Epithelial cell of esophagus (primary cell): ENCODE data around the gene CCDC3.
A peak's percentile ranks its signal among the peaks of the same experiment; 100 is the strongest.

Experiments
- DNase-seq: peaks from one replicate; pipeline ENCODE4 v3.0.0; 2010; ENCODE audit warnings: low read depth
- H3K4me3 ChIP-seq: 2 replicates; pipeline ENCODE4 v1.5.1; 2011; ENCODE audit warnings: mild to moderate bottlenecking, low read length, control low read depth
- TF ChIP-seq, protein P1 (sequence below): IDR thresholded peaks from 2 replicates; pipeline ENCODE4 v1.5.1; 2011; ENCODE audit warnings: low read depth, mild to moderate bottlenecking, low read length, control low read depth, inconsistent platforms; ENCODE audit not compliant: insufficient read depth; ENCODE audit errors: missing control alignments

Gene CCDC3

DNA sequence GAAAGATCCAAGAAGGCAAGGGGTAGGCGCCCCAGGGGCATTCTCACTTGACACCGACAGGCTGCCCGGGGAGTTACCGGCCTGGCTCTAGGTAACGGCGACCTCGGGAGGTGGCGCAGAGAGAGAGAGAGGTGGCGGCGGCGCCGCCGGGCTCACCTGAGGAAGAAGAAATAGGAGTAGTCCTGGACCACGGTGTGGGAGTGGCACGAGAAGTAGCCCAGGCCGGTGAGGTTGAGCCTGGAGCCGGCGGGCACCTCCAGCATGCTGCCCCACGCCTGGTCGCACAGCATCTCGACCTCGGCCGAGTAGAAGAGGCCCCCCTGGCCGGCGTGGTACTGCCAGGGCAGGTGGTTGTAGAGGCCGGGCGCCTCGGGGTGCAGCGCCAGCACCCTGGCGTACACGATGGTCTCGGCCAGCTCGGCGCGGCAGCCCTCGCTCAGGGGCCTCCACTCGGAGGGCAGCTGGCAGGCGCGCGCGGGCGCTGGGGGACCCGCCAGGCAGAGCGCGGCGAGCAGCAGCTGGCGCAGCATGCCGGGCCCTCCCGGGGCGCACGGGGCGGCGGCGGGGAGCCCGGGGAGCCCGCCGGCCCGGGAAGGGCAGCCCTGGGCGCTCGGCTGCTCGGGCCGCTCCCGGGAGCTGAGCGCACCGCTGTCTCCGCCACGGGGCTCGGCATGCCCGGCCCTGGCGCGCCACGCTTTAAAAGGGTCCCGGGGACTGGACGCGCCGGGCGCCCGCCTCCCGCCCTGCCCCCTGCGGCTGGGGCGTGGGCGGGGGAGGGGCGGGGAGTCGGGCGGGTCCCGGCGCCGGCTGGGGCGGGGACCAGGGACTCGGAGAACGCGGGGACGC, at the start of gene CCDC3:
CCDC3 (minus strand) TSS at position 673 of the 846 bp plus-strand sequence; CDS start at position 530, 143 bp downstream.
- peak; percentile 23 for DNase-seq
- peak within 1 kb of the TSS; percentile 44 for H3K4me3 ChIP-seq
- TF ChIP-seq, protein P1, sequence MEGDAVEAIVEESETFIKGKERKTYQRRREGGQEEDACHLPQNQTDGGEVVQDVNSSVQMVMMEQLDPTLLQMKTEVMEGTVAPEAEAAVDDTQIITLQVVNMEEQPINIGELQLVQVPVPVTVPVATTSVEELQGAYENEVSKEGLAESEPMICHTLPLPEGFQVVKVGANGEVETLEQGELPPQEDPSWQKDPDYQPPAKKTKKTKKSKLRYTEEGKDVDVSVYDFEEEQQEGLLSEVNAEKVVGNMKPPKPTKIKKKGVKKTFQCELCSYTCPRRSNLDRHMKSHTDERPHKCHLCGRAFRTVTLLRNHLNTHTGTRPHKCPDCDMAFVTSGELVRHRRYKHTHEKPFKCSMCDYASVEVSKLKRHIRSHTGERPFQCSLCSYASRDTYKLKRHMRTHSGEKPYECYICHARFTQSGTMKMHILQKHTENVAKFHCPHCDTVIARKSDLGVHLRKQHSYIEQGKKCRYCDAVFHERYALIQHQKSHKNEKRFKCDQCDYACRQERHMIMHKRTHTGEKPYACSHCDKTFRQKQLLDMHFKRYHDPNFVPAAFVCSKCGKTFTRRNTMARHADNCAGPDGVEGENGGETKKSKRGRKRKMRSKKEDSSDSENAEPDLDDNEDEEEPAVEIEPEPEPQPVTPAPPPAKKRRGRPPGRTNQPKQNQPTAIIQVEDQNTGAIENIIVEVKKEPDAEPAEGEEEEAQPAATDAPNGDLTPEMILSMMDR = no peak

GRCh38 chr10:13051126-13051694, 49.7 kb upstream of the CCDC3 start:
- TF ChIP-seq, protein P1 = no peak
- DNase-seq = no peak
- no peak overlapping the region for H3K4me3 ChIP-seq

GRCh38 chr10:13049774-13050420, 48.4 kb upstream of the CCDC3 start:
- TF ChIP-seq, protein P1 = no peak
- no peak for DNase-seq
- no peak overlapping the region for H3K4me3 ChIP-seq

DNA sequence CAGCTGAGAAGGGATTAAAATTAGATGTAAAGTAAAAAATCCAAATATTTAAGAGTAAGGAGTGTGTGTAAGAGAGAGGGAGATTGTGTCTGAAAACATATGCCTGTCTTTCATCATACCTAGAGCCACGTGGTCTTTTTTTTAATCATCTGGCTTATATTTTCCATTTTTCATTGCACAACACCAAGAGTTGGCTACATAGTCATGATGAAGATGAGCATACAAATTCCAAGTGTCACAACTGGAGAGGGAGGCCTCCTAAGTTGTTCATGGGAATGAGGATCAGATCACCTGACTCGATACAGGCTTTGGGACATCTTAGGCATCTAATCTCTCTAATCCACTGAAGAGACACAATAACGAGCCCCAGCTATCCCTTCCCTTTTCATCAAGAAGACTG, 47.2 kb upstream of the CCDC3 start:
- TF ChIP-seq, protein P1 = no peak
- no peak for DNase-seq
- no peak overlapping the region for H3K4me3 ChIP-seq

- no peak for DNase-seq
- TF ChIP-seq, protein P1 = no peak
- H3K4me3 ChIP-seq = no peak overlapping the region
These were observed 46.2 kb upstream of the CCDC3 start for GRCh38 chr10:13047529-13048206.

- TF ChIP-seq, protein P1 = no peak
- H3K4me3 ChIP-seq = no peak overlapping the region
- DNase-seq = peak; percentile 37
These were observed 45.5 kb upstream of the CCDC3 start for GRCh38 chr10:13046851-13047528.
